CD4-positive, alpha-beta memory T cell (primary cell): ENCODE measurements around the gene PRM2. TPM values are rescaled to one million over a fixed set of nuclear protein-coding genes. Genes with fewer than 3 reads are reported as not detected.
"Not testable (repeated sequence)": the region's sequence is repeated elsewhere in the genome, so short reads cannot be mapped to it uniquely, and the experiment has no call there.

Experiments
- CTCF ChIA-PET: fragments of 350-600 bp; sonication (Branson Sonifier 250); formaldehyde crosslinking; loops from one replicate; lab custom pipeline; 2021; ENCODE audit warnings: inconsistent platforms; ENCODE audit not compliant: partially characterized antibody; lab: Charles Lee
- POLR2A ChIA-PET: fragments of 350-600 bp; sonication (Branson Sonifier 250); formaldehyde crosslinking; loops from one replicate; lab custom pipeline; 2021; ENCODE audit not compliant: partially characterized antibody; lab: Charles Lee
- DNase-seq, 5 donors: peaks; one replicate each; pipeline versions ENCODE4 v3.0.0 to v3.0.0-alpha.2; 2020 to 2022; ENCODE audit warnings: mixed read lengths in 1 of 5
- H3K27ac ChIP-seq: one replicate; pipeline ENCODE4 v1.7.0; 2013; ENCODE audit warnings: low read depth, low read length
- H3K27me3 ChIP-seq: 2 replicates; pipeline ENCODE4 v1.7.0; 2013; ENCODE audit warnings: mild to moderate bottlenecking, low read length, moderate library complexity; ENCODE audit not compliant: insufficient read depth
- H3K36me3 ChIP-seq: 2 replicates; pipeline ENCODE4 v1.7.0; 2013; ENCODE audit warnings: mild to moderate bottlenecking, low read length, moderate library complexity; ENCODE audit not compliant: insufficient read depth
- H3K4me1 ChIP-seq: 2 replicates; pipeline ENCODE4 v1.7.0; 2013; ENCODE audit warnings: mild to moderate bottlenecking, low read length, moderate library complexity; ENCODE audit not compliant: insufficient read depth
- H3K4me3 ChIP-seq, 2 donors: one replicate each; pipeline ENCODE4 v1.7.0; 2013; ENCODE audit warnings: low read length in 2 of 2, mild to moderate bottlenecking in 1 of 2
- H3K9me3 ChIP-seq, 2 donors: one replicate each; pipeline ENCODE4 v1.7.0; 2013; ENCODE audit warnings: low read length in 2 of 2, control low read depth in 1 of 2; ENCODE audit not compliant: control insufficient read depth in 1 of 2
- H3K27ac Mint-ChIP-seq, 7 donors: one replicate each; pipeline ENCODE4 v1.8.0; 2020 to 2021; ENCODE audit warnings: mixed read lengths in 7 of 7, mild to moderate bottlenecking in 6 of 7, inconsistent platforms in 3 of 7, moderate library complexity in 3 of 7
- H3K27me3 Mint-ChIP-seq, 2 donors: one replicate each; pipeline ENCODE4 v1.8.0; 2020 to 2021; ENCODE audit warnings: mixed read lengths in 2 of 2
- H3K36me3 Mint-ChIP-seq, 2 donors: one replicate each; pipeline ENCODE4 v1.8.0; 2020 to 2021; ENCODE audit warnings: mixed read lengths in 2 of 2, inconsistent platforms in 1 of 2, mild to moderate bottlenecking in 1 of 2
- H3K4me1 Mint-ChIP-seq, 4 donors: one replicate each; pipeline ENCODE4 v1.8.0; 2020 to 2021; ENCODE audit warnings: mixed read lengths in 4 of 4, mild to moderate bottlenecking in 1 of 4
- H3K4me3 Mint-ChIP-seq, 8 donors: one replicate each; pipeline ENCODE4 v1.8.0; 2020 to 2021; ENCODE audit warnings: mixed read lengths in 8 of 8, mild to moderate bottlenecking in 7 of 8, moderate library complexity in 6 of 8, inconsistent platforms in 3 of 8
- H3K9me3 Mint-ChIP-seq, 8 donors: one replicate each; pipeline ENCODE4 v1.8.0; 2020 to 2021; ENCODE audit warnings: mixed read lengths in 8 of 8, mild to moderate bottlenecking in 5 of 8, inconsistent platforms in 3 of 8, moderate library complexity in 1 of 8
- intact Hi-C: fragments of 100-400 bp; cut with micrococcal nuclease; formaldehyde crosslinking; loops from one replicate; pipeline ENCODE4 v1.15.1; 2023
- polyA plus RNA-seq, 2 donors: library from polyadenylated mRNA; unstranded; fragments of 300-500 nt; fragmentation: Illumina TruSeq; gene quantifications; one replicate each; pipeline ENCODE4 v1.2.3, GENCODE V29; 2021
- total RNA-seq, 2 experiments: library from RNA; stranded (reverse); gene quantifications; one replicate each; pipeline ENCODE4 v1.2.3, GENCODE V29; 2021

PRM2 gene
- total and polyA plus RNA-seq, 4 experiments from 2014 or later = not detected

- intact Hi-C loops, H3K4me1 ChIP-seq, H3K27ac Mint-ChIP-seq, H3K4me1 Mint-ChIP-seq, H3K9me3 Mint-ChIP-seq, H3K27me3 Mint-ChIP-seq, POLR2A ChIA-PET, H3K36me3 Mint-ChIP-seq, H3K27ac ChIP-seq, H3K4me3 Mint-ChIP-seq, H3K27me3 ChIP-seq, H3K9me3 ChIP-seq, H3K36me3 ChIP-seq, H3K4me3 ChIP-seq, DNase-seq: not testable (repeated sequence)
- CTCF ChIA-PET = interaction anchor here (1.1 kb wide), 1 partner anchor 34 kb away, joined by 3 read pairs; the partner anchor contains the start of gene SOCS1
Measured at GRCh38 chr16:11289696-11290095, 13.4 kb upstream of the PRM2 start.

GRCh38 chr16:11289202-11289601 is 12.9 kb upstream of the PRM2 start:
- CTCF ChIA-PET = interaction anchor here (1.1 kb wide), 2 partner anchors 8 to 33 kb away, joined by 3 read pairs; partner anchors contain the start of gene SOCS1
- no peak overlapping the region for H3K4me3 Mint-ChIP-seq
- H3K27ac ChIP-seq = no peak overlapping the region
- intact Hi-C loops = no loop called here
- no peaks in the 10 kb centered on the region for H3K27me3 ChIP-seq
- H3K4me1 Mint-ChIP-seq = peaks cover 0 to 6% (median 2%) of the 10 kb centered on the region in 4 donors
- no peaks in the 10 kb centered on the region for H3K36me3 Mint-ChIP-seq
- H3K36me3 ChIP-seq = no peaks in the 10 kb centered on the region
- no peaks in the 10 kb centered on the region for H3K9me3 ChIP-seq
- no peak for DNase-seq
- H3K9me3 Mint-ChIP-seq = peaks cover 0 to 3% (median 0%) of the 10 kb centered on the region in 8 donors
- peaks cover 2 to 8% of the 10 kb centered on the region in 2 donors for H3K27me3 Mint-ChIP-seq
- peak overlapping the region in 1 of 7 donors; percentile 24 for H3K27ac Mint-ChIP-seq
- POLR2A ChIA-PET = no interaction called here
- no peak overlapping the region for H3K4me3 ChIP-seq
- no peaks in the 10 kb centered on the region for H3K4me1 ChIP-seq

- H3K27me3 ChIP-seq = no peaks in the 10 kb centered on the region
- H3K27ac Mint-ChIP-seq = no peak overlapping the region
- H3K4me1 ChIP-seq = no peaks in the 10 kb centered on the region
- intact Hi-C loops = no loop called here
- no peak overlapping the region for H3K4me3 Mint-ChIP-seq
- H3K27ac ChIP-seq = no peak overlapping the region
- DNase-seq = no peak
- H3K4me1 Mint-ChIP-seq = peaks cover 0 to 6% (median 2%) of the 10 kb centered on the region in 4 donors
- no peaks in the 10 kb centered on the region for H3K9me3 ChIP-seq
- no peaks in the 10 kb centered on the region for H3K36me3 ChIP-seq
- H3K27me3 Mint-ChIP-seq = peaks cover 2 to 5% of the 10 kb centered on the region in 2 donors
- ChIA-PET CTCF (no interaction called here), POLR2A (no interaction called here)
- H3K4me3 ChIP-seq = no peak overlapping the region
- H3K36me3 Mint-ChIP-seq = no peaks in the 10 kb centered on the region
- H3K9me3 Mint-ChIP-seq = peaks cover 0 to 3% (median 0%) of the 10 kb centered on the region in 8 donors
Measured at GRCh38 chr16:11285842-11286241, 9.6 kb upstream of the PRM2 start.

GRCh38 chr16:11283820-11284248 is 7.6 kb upstream of the PRM2 start:
- intact Hi-C loops = no loop called here
- H3K4me3 ChIP-seq = no peak overlapping the region
- no peak overlapping the region for H3K27ac ChIP-seq
- no peak for DNase-seq
- ChIA-PET CTCF (interaction anchor here (1.8 kb wide), 1 partner anchor 14 kb away, joined by 5 read pairs; no protein-coding TSS in a partner anchor), POLR2A (interaction anchor here (1.3 to 1.9 kb wide), 2 partner anchors 28 to 29 kb away, joined by 3 to 5 read pairs; partner anchors contain the start of gene SOCS1)
- no peaks in the 10 kb centered on the region for H3K9me3 ChIP-seq
- no peaks in the 10 kb centered on the region for H3K36me3 Mint-ChIP-seq
- no peaks in the 10 kb centered on the region for H3K4me1 ChIP-seq
- no peak overlapping the region for H3K27ac Mint-ChIP-seq
- H3K4me1 Mint-ChIP-seq = peaks cover 0 to 9% (median under 1%) of the 10 kb centered on the region in 4 donors
- peaks cover 0 to 5% of the 10 kb centered on the region in 2 donors for H3K27me3 Mint-ChIP-seq
- no peaks in the 10 kb centered on the region for H3K27me3 ChIP-seq
- H3K36me3 ChIP-seq = no peaks in the 10 kb centered on the region
- peaks cover 0 to 1% (median 0%) of the 10 kb centered on the region in 8 donors for H3K9me3 Mint-ChIP-seq
- H3K4me3 Mint-ChIP-seq = no peak overlapping the region

GRCh38 chr16:11280616-11281522 is 4.6 kb upstream of the PRM2 start, which contains the start of gene PRM1:
Gene PRM1, minus strand, starts transcription at chr16:11281330. Its CDS starts 92 bp downstream, at chr16:11281238.
- no peaks in the 10 kb centered on the region for H3K36me3 ChIP-seq
- no peaks in the 10 kb centered on the region for H3K4me1 ChIP-seq
- CTCF ChIA-PET = no interaction called here
- no peaks in the 10 kb centered on the region for H3K9me3 Mint-ChIP-seq
- no peaks in the 10 kb centered on the region for H3K36me3 Mint-ChIP-seq
- POLR2A ChIA-PET = no interaction called here
- H3K27me3 ChIP-seq = no peaks in the 10 kb centered on the region
- H3K27ac Mint-ChIP-seq = peak within 1 kb of the TSS in 1 of 7 donors; percentile 5
- no peak for DNase-seq
- peaks cover 0 to 3% of the 10 kb centered on the region in 2 donors for H3K27me3 Mint-ChIP-seq
- H3K9me3 ChIP-seq = no peaks in the 10 kb centered on the region
- no peak within 1 kb of the TSS for H3K27ac ChIP-seq
- intact Hi-C loops = no loop called here
- no peak within 1 kb of the TSS for H3K4me3 Mint-ChIP-seq
- no peak within 1 kb of the TSS for H3K4me3 ChIP-seq
- peaks cover 0 to 3% (median 0%) of the 10 kb centered on the region in 4 donors for H3K4me1 Mint-ChIP-seq

GRCh38 chr16:11278681-11279628 is 2.7 kb upstream of the PRM2 start:
- H3K4me1 Mint-ChIP-seq = peaks cover 0 to 3% (median 0%) of the 10 kb centered on the region in 4 donors
- H3K4me3 ChIP-seq = no peak overlapping the region
- POLR2A ChIA-PET = interaction anchor here (0.5 kb wide), 1 partner anchor 289 kb away, joined by 3 read pairs; no protein-coding TSS in a partner anchor

More at GRCh38 chr16:11278681-11279628, 2.7 kb upstream of the PRM2 start:
- Histone ChIP-seq H3K4me1 (no peaks in the 10 kb centered on the region), H3K9me3 (no peaks in the 10 kb centered on the region), H3K36me3 (no peaks in the 10 kb centered on the region), H3K27ac (no peak overlapping the region), H3K27me3 (no peaks in the 10 kb centered on the region)
- H3K36me3 Mint-ChIP-seq = no peaks in the 10 kb centered on the region
- CTCF ChIA-PET = no interaction called here
- peaks cover 0 to 3% of the 10 kb centered on the region in 2 donors for H3K27me3 Mint-ChIP-seq
- no peak overlapping the region for H3K27ac Mint-ChIP-seq
- no peaks in the 10 kb centered on the region for H3K9me3 Mint-ChIP-seq
- DNase-seq = no peak
- H3K4me3 Mint-ChIP-seq = no peak overlapping the region
- intact Hi-C loops = no loop called here
